Gastroesophageal sphincter (tissue), 4 donors: ENCODE results near the gene ENTPD1. TPM values are rescaled to one million over a fixed set of nuclear protein-coding genes. Genes with fewer than 3 reads are reported as not detected.
"Not testable (repeated sequence)": the region's sequence is repeated elsewhere in the genome, so short reads cannot be mapped to it uniquely, and the experiment has no call there.

Experiments
- ATAC-seq: fragments of 150-250 bp; one replicate; pipeline ENCODE4 v1.9.1; 2016; ENCODE audit warnings: mild to moderate bottlenecking, moderate library complexity
- H3K27ac ChIP-seq, 4 donors: fragments of 200-600 bp; sonication (generic) in 3 of 4; 1 replicate in 3 of 4; 2 replicates in 1 of 4; pipeline ENCODE4 v1.5.1; 2016 to 2019
- H3K27me3 ChIP-seq: fragments of 200-600 bp; sonication (generic); one replicate; pipeline ENCODE4 v1.5.1; 2019
- H3K36me3 ChIP-seq, 2 donors: fragments of 200-600 bp; sonication (generic); one replicate each; pipeline ENCODE4 v1.5.1; 2019; ENCODE audit warnings: control low read depth in 1 of 2
- H3K4me1 ChIP-seq, 3 donors: fragments of 200-600 bp; sonication (generic); 1 replicate in 2 of 3; 2 replicates in 1 of 3; pipeline ENCODE4 v1.5.1; 2016 to 2019; ENCODE audit warnings: control low read depth in 2 of 3
- H3K4me3 ChIP-seq, 2 donors: fragments of 200-600 bp; sonication (generic); one replicate each; pipeline ENCODE4 v1.5.1; 2019; ENCODE audit warnings: mild to moderate bottlenecking in 1 of 2, moderate library complexity in 1 of 2
- H3K9me3 ChIP-seq, 3 donors: fragments of 200-600 bp; sonication (generic); one replicate each; pipeline ENCODE4 v1.5.1; 2017 to 2019; ENCODE audit warnings: control low read depth in 2 of 3
- EP300 ChIP-seq: sonication (generic); formaldehyde crosslinking; IDR thresholded peaks from one replicate; pipeline ENCODE4 v1.6.1; 2017; ENCODE audit warnings: antibody characterized with exemption, mild to moderate bottlenecking
- POLR2A ChIP-seq, 2 donors: fragments of 450-650 bp; IDR thresholded peaks; one replicate each; pipeline ENCODE4 v1.6.1; 2017; ENCODE audit warnings: antibody characterized with exemption in 2 of 2, mild to moderate bottlenecking in 2 of 2, moderate library complexity in 1 of 2
- POLR2AphosphoS5 ChIP-seq: sonication (generic); formaldehyde crosslinking; IDR thresholded peaks from one replicate; pipeline ENCODE4 v1.6.1; 2017; ENCODE audit warnings: antibody characterized with exemption
- WGBS, 2 donors: methylation state at CpG; one replicate each; pipeline ENCODE4 v1.1.5; 2018; ENCODE audit warnings: low coverage in 1 of 2; 5-methylcytosine and 5-hydroxymethylcytosine counted together
- total RNA-seq, 4 donors: library from RNA; depleted of rRNA; stranded (reverse); fragments of >200 nt; gene quantifications; one replicate each; pipeline ENCODE4 v1.1.0, GENCODE V29; 2016
- TF ChIP-seq, protein P1 (sequence below), 4 experiments: fragments of 200-600 bp in 2 of 4; fragments of 450-650 bp in 2 of 4; sonication (generic) in 1 of 4; IDR thresholded peaks; one replicate each; pipeline ENCODE4 v1.5.1; 2017 to 2019; ENCODE audit warnings: antibody characterized with exemption in 4 of 4, mild to moderate bottlenecking in 2 of 4, moderate library complexity in 2 of 4

ENTPD1 gene
- total RNA-seq, 4 donors from 2014 or later = 34.4 to 69.7 (median 39.3) TPM

DNA sequence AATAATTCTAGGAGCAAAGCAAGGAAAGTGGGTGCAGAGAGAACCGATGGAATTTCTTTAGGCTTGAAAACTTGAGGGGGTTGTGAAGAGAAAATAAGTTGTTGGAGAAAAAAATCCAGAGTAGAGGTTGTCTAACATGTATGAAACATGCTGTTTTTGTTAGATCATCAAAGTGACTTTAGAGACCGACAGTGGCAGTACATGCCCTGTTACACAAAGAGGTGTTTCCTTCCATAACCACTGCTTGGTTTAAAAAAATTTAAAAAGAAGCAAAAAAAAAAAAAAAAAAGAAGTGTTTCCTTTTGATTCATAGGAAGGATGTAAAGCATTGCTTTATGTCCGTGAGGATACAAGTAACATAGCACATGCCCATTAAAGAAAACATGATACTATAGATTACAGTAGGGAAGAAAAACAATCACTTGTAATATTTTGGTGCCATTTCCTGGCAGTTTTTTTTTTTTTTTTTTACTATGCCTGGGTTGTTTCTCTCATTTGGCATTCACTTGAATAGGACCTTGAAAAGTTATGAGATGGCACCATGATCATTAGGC is 6.1 kb downstream of the ENTPD1 start:
- 32 to 70% methylated on average over 2 to 3 of the region's 3 CpGs for WGBS, 2 donors
- H3K27ac ChIP-seq = peak overlapping the region in 3 of 4 donors; percentile 36 to 55 (median 54)
- no peaks in the 10 kb centered on the region for H3K9me3 ChIP-seq
- peaks cover 15 to 51% (median 15%) of the 10 kb centered on the region in 3 donors for H3K4me1 ChIP-seq
- H3K27me3 ChIP-seq = no peaks in the 10 kb centered on the region
- H3K4me3 ChIP-seq = no peak overlapping the region
- TF ChIP-seq EP300 (no peak), POLR2A (IDR thresholded peaks at IDR 0.05) (no peak), POLR2AphosphoS5 (no peak)
- TF ChIP-seq, protein P1, sequence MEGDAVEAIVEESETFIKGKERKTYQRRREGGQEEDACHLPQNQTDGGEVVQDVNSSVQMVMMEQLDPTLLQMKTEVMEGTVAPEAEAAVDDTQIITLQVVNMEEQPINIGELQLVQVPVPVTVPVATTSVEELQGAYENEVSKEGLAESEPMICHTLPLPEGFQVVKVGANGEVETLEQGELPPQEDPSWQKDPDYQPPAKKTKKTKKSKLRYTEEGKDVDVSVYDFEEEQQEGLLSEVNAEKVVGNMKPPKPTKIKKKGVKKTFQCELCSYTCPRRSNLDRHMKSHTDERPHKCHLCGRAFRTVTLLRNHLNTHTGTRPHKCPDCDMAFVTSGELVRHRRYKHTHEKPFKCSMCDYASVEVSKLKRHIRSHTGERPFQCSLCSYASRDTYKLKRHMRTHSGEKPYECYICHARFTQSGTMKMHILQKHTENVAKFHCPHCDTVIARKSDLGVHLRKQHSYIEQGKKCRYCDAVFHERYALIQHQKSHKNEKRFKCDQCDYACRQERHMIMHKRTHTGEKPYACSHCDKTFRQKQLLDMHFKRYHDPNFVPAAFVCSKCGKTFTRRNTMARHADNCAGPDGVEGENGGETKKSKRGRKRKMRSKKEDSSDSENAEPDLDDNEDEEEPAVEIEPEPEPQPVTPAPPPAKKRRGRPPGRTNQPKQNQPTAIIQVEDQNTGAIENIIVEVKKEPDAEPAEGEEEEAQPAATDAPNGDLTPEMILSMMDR (IDR thresholded peaks at IDR 0.05) = no peak
- ATAC-seq = no peak
- H3K36me3 ChIP-seq = no peaks in the 10 kb centered on the region

DNA sequence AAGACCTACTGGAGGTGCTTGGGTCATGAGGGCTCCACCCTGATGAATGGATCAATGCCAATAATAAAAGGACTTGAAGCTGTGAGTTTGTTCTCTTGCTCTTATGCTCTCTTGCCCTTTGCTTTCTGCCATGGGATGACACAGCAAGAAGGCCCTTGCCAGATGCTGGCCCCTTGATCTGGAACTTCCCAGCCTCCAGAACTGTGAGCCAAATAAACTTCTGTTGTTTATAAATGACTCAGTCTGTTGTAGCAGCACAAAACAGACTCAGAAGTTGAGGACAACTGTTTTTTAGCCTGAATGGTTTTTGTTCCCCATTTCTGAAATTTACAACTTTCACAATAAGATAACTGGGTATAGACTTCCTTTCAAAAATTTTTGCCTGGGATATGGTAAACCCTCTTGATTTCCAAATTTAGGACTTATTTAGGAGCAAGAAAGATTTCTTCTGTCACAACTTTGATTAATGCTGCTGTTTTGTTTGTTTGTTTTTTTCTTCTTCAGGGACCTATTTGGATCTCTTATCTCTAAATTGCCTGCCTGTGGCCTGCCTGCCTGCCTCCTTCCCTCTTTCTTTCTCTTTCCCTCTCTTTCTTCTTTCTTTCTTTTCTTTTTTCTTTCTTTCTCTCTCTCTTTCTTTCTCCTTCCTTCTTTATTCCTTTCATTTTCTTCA is 12.1 kb downstream of the ENTPD1 start:
- H3K36me3 ChIP-seq = no peaks in the 10 kb centered on the region
- H3K9me3 ChIP-seq = no peaks in the 10 kb centered on the region
- no peaks in the 10 kb centered on the region for H3K27me3 ChIP-seq
- H3K4me1 ChIP-seq = peaks cover 0 to 16% (median 3%) of the 10 kb centered on the region in 3 donors
- H3K27ac ChIP-seq = peak overlapping the region; percentile 29 to 60 (median 40)
- H3K4me3 ChIP-seq = no peak overlapping the region
- peak; percentile 60 for ATAC-seq
- TF ChIP-seq POLR2AphosphoS5 (peak; percentile 9), EP300 (no peak), POLR2A (IDR thresholded peaks at IDR 0.05) (no peak)
- TF ChIP-seq, protein P1 (IDR thresholded peaks at IDR 0.05) = no peak

DNA sequence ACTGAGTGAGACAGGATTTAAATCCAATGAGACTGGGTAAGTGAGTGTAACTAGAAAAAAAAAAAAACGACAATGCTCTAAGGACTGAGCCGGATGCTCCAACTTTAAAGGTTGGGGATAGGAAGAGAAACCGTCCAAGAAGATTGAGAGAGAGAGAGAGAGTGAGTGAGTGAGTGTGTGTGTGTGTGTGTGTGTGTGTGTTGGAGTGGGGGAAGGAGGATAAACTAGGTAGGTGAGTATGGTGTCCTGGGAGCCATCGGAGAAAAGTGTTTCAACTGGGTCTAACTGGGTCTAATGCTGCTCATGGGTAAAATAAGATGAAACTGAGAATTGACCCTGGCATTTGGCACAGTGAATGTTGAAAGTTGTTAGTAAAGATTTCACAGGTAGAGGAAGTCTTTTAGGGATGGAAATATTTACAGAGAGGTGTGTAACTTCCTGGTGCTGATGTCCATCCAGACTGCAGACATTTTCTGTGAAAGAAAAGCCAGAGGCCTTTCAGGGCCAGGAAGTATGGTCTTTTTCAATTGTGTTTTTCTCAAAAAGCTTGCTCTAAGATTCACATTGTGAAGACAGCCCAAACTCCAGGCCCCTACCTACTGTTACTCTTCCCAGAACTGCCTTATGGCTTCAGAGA is 14.2 kb downstream of the ENTPD1 start:
- no peak for ATAC-seq
- no peak for TF ChIP-seq POLR2A (IDR thresholded peaks at IDR 0.05)
- WGBS, 2 donors = 82 to 90% methylated on average over 1 to 4 of the region's 4 CpGs
- Histone ChIP-seq H3K4me1 (peaks cover 0 to 16% (median 3%) of the 10 kb centered on the region in 3 donors), H3K27ac (peak overlapping the region in 1 of 4 donors; percentile 47), H3K9me3 (no peaks in the 10 kb centered on the region), H3K27me3 (no peaks in the 10 kb centered on the region), H3K4me3 (no peak overlapping the region), H3K36me3 (no peaks in the 10 kb centered on the region)

DNA sequence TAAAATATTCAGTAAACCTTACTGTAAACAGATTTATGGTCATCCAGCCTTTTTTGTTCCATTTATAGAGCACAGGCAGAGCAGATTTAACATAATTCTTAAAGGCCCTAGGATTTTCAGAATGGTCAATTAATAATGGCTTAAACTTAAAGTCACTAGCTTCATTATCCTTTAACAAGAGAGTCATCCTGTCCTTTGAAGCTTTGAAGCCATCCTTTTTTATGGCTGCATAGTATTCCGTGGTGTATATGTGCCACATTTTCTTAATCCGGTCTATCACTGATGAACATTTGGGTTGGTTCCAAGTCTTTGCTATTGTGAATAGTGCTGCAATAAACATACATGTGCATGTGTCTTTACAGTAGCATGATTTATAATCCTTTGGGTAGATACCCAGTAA is 17.5 kb downstream of the ENTPD1 start:
- H3K27ac ChIP-seq, H3K4me3 ChIP-seq, H3K36me3 ChIP-seq, H3K9me3 ChIP-seq, H3K27me3 ChIP-seq, ATAC-seq: not testable (repeated sequence)
- peaks cover 0 to 12% (median 3%) of the 10 kb centered on the region in 3 donors for H3K4me1 ChIP-seq
- WGBS, 2 donors = 50 to 89% methylated on average over 2 of the region's 2 CpGs

DNA sequence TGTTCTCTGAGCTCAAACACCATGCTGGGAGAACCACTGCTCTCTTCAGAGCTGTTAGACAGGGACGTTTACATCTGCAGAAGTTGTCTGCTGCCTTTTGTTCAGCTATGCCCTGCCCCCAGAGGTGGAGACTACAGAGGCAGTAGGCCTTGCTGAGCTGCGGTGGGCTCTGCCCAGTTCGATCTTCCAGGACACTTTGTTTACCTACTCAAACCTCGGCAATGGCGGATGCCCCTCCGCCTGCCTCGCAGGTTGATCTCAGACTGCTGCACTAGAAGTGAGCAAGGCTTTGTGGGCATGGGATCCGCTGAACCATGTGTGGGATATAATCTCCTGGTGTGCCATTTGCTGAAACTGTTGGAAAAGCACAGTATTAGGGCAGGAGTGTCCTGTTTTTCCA is 21.7 kb downstream of the ENTPD1 start:
- not testable (repeated sequence) for H3K27me3 ChIP-seq, ATAC-seq, H3K4me3 ChIP-seq, H3K27ac ChIP-seq, H3K36me3 ChIP-seq, H3K9me3 ChIP-seq
- peaks cover 0 to 11% (median 0%) of the 10 kb centered on the region in 3 donors for H3K4me1 ChIP-seq
- WGBS, 2 donors = 95% methylated on average over 4 of the region's 8 CpGs; no CpG with 5 or more reads in 1 of the 2 donors

DNA sequence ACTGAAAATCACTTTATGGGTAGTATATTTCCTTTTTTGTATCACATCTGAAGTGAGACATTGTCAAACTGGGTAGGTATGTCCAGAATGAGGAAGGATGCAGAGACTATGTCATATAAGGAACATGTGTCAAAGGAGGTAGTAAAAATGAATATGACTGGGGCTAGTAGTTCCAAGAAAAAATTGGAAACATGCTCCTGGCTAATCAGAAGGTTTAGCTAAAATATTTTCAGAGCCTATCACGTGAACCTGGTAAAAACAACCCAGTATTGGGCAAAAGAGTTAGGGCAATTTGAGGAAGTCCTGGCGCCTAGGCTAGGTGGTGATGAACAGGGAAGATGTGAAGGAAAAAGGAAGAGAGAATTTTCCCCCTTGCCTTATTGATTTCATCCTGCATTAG is 26.4 kb downstream of the ENTPD1 start:
- H3K27me3 ChIP-seq = no peaks in the 10 kb centered on the region
- no peak for ATAC-seq
- TF ChIP-seq EP300 (no peak), POLR2AphosphoS5 (no peak), POLR2A (IDR thresholded peaks at IDR 0.05) (no peak)
- TF ChIP-seq, protein P1 (IDR thresholded peaks at IDR 0.05) = no peak
- H3K27ac ChIP-seq = no peak overlapping the region
- 75 to 86% methylated on average over 2 of the region's 2 CpGs for WGBS, 2 donors
- H3K9me3 ChIP-seq = peaks cover 0 to 4% (median 0%) of the 10 kb centered on the region in 3 donors
- H3K4me3 ChIP-seq = no peak overlapping the region
- H3K36me3 ChIP-seq = peaks cover 0 to 6% of the 10 kb centered on the region in 2 donors
- H3K4me1 ChIP-seq = peaks cover 0 to 29% (median 0%) of the 10 kb centered on the region in 3 donors
